Measurements from ENCODE around the gene STRIT1.

GRCh38 chr3:155332716-155333115 lies 39.2 kb upstream of the STRIT1 start:
- TF ChIP-seq POLR2A (IDR thresholded peaks at IDR 0.05; ENCODE audit: low read depth, low read length) (no peak), POLR2AphosphoS5 (IDR thresholded peaks at IDR 0.05; ENCODE audit: low read depth, low read length) (no peak)
